GM23338 (cell line): ENCODE results near the gene TMSB4X.

ENCODE experiments used
- CREB1 ChIP-seq: fragments of 250-450 bp; sonication (Bioruptor Pico); IDR thresholded peaks from 2 replicates; pipeline ENCODE4 v1.5.0; 2020; ENCODE audit warnings: low read depth, mild to moderate bottlenecking, moderate library complexity
- EZH2 ChIP-seq: fragments of 200-600 bp; sonication (generic); IDR thresholded peaks from one replicate; pipeline ENCODE4 v1.8.0; 2017; ENCODE audit warnings: antibody characterized with exemption, mild to moderate bottlenecking, low read depth; ENCODE audit not compliant: unreplicated experiment
- EZH2phosphoT487 ChIP-seq: fragments of 200-600 bp; sonication (generic); IDR thresholded peaks from one replicate; pipeline ENCODE4 v1.8.1; 2018; ENCODE audit warnings: antibody characterized with exemption; ENCODE audit not compliant: unreplicated experiment
- JUNB ChIP-seq: IDR thresholded peaks from one replicate; pipeline ENCODE4 v1.6.1; 2016; ENCODE audit warnings: antibody characterized with exemption; ENCODE audit not compliant: unreplicated experiment
- NANOG ChIP-seq: IDR thresholded peaks from 2 replicates; pipeline ENCODE4 v1.6.1; 2016; ENCODE audit warnings: antibody characterized with exemption, borderline replicate concordance
- POLR2AphosphoS5 ChIP-seq: IDR thresholded peaks from 2 replicates; pipeline ENCODE4 v1.6.1; 2016; ENCODE audit warnings: antibody characterized with exemption, low read depth
- REST ChIP-seq: IDR thresholded peaks from one replicate; pipeline ENCODE4 v1.6.1; 2018; ENCODE audit warnings: antibody characterized with exemption; ENCODE audit not compliant: unreplicated experiment
- STAT1 ChIP-seq: IDR thresholded peaks from one replicate; pipeline ENCODE4 v1.6.1; 2016; ENCODE audit warnings: antibody characterized with exemption; ENCODE audit not compliant: unreplicated experiment
- TF ChIP-seq, protein P1 (sequence below), 2 experiments: fragments of 200-600 bp in 1 of 2; sonication (generic) in 1 of 2; conservative IDR thresholded peaks; 2 replicates each; pipeline versions ENCODE4 v1.5.1 to v1.6.1; 2016 to 2017; ENCODE audit warnings: antibody characterized with exemption in 2 of 2, low read depth in 2 of 2, mild to moderate bottlenecking in 2 of 2, moderate library complexity in 1 of 2

- TF ChIP-seq EZH2 (no peak), POLR2AphosphoS5 (no peak), JUNB (no peak), REST (no peak), CREB1 (CRISPR knock-in tag) (no peak), NANOG (no peak), STAT1 (no peak), EZH2phosphoT487 (no peak)
- TF ChIP-seq, protein P1, sequence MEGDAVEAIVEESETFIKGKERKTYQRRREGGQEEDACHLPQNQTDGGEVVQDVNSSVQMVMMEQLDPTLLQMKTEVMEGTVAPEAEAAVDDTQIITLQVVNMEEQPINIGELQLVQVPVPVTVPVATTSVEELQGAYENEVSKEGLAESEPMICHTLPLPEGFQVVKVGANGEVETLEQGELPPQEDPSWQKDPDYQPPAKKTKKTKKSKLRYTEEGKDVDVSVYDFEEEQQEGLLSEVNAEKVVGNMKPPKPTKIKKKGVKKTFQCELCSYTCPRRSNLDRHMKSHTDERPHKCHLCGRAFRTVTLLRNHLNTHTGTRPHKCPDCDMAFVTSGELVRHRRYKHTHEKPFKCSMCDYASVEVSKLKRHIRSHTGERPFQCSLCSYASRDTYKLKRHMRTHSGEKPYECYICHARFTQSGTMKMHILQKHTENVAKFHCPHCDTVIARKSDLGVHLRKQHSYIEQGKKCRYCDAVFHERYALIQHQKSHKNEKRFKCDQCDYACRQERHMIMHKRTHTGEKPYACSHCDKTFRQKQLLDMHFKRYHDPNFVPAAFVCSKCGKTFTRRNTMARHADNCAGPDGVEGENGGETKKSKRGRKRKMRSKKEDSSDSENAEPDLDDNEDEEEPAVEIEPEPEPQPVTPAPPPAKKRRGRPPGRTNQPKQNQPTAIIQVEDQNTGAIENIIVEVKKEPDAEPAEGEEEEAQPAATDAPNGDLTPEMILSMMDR (conservative IDR thresholded peaks at IDR 0.05; ENCODE audit: low read depth in 2 of 2): no peak
Measured at GRCh38 chrX:12953420-12953819, 21.5 kb upstream of the TMSB4X start.
